ENCODE results near the gene NR4A2.
A peak's percentile ranks its signal among the peaks of the same experiment; 100 is the strongest.

The NR4A2 gene

DNA sequence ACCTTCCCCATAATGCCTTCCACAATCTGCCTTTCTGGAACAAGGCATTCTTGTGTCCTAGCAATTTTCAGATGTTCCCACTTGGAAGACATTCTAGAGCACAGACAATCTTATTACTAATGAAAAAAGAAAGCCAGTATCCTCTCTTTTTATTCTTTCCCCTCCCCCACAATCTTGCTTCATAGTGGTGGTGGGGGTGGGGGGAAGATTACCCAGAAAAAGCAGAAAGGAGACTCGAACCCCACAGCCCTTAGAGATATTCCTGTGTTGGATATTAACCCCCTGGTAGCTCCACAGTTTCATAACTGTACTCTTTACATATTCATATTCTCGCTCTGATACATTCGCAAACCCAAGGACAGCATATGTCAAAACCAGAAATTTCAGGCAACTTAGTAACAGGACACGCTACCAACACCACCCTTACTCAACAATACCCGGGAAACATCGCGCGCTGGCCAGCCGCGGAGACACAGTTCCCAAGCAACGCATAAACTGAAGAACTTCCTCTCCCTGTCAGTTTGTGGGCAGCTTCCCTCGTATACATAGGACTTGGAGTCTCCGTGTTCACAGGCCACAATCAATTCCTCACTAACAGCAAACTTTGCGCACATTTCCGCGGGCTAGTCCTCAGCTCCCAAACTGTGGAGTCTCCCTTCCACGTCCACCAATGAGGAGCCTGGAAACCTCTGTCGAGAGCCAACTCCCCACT is 793 bp downstream of the NR4A2 start:
- TF ChIP-seq FOXM1 (IDR thresholded peaks at IDR 0.05; ENCODE audit: borderline replicate concordance, low read depth), result no peak
- peak; percentile 9; the same call in 1 of the 2 replicates for TF ChIP-seq RAD21 (IDR thresholded peaks at IDR 0.05; ENCODE audit: low read depth)

GRCh38 chr2:156329927-156330726 is 2.4 kb downstream of the NR4A2 start:
- TF ChIP-seq REST (IDR thresholded peaks at IDR 0.05; ENCODE audit: low read depth) (no peak), TEAD4 (IDR thresholded peaks at IDR 0.05) (no peak), TCF12 (IDR thresholded peaks at IDR 0.05; ENCODE audit: low read depth) (no peak), RAD21 (IDR thresholded peaks at IDR 0.05; ENCODE audit: low read depth) (no peak), EP300 (IDR thresholded peaks at IDR 0.05; ENCODE audit: borderline replicate concordance) (no peak), CEBPB (IDR thresholded peaks at IDR 0.05) (no peak), TAF1 (IDR thresholded peaks at IDR 0.05; ENCODE audit: low read depth) (no peak), FOXM1 (IDR thresholded peaks at IDR 0.05; ENCODE audit: borderline replicate concordance, low read depth) (no peak), EGR1 (IDR thresholded peaks at IDR 0.05) (no peak), NFIC (IDR thresholded peaks at IDR 0.05) (no peak), ZBTB7A (IDR thresholded peaks at IDR 0.05; ENCODE audit: low read depth) (no peak), YY1 (IDR thresholded peaks at IDR 0.05; ENCODE audit: low read depth) (no peak), CREB1 (IDR thresholded peaks at IDR 0.05; ENCODE audit: low read depth) (no peak)
- TF ChIP-seq, protein P1, sequence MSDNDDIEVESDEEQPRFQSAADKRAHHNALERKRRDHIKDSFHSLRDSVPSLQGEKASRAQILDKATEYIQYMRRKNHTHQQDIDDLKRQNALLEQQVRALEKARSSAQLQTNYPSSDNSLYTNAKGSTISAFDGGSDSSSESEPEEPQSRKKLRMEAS (IDR thresholded peaks at IDR 0.05), result no peak
- TF ChIP-seq, protein P2, sequence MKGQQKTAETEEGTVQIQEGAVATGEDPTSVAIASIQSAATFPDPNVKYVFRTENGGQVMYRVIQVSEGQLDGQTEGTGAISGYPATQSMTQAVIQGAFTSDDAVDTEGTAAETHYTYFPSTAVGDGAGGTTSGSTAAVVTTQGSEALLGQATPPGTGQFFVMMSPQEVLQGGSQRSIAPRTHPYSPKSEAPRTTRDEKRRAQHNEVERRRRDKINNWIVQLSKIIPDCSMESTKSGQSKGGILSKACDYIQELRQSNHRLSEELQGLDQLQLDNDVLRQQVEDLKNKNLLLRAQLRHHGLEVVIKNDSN (IDR thresholded peaks at IDR 0.05), result no peak

DNA sequence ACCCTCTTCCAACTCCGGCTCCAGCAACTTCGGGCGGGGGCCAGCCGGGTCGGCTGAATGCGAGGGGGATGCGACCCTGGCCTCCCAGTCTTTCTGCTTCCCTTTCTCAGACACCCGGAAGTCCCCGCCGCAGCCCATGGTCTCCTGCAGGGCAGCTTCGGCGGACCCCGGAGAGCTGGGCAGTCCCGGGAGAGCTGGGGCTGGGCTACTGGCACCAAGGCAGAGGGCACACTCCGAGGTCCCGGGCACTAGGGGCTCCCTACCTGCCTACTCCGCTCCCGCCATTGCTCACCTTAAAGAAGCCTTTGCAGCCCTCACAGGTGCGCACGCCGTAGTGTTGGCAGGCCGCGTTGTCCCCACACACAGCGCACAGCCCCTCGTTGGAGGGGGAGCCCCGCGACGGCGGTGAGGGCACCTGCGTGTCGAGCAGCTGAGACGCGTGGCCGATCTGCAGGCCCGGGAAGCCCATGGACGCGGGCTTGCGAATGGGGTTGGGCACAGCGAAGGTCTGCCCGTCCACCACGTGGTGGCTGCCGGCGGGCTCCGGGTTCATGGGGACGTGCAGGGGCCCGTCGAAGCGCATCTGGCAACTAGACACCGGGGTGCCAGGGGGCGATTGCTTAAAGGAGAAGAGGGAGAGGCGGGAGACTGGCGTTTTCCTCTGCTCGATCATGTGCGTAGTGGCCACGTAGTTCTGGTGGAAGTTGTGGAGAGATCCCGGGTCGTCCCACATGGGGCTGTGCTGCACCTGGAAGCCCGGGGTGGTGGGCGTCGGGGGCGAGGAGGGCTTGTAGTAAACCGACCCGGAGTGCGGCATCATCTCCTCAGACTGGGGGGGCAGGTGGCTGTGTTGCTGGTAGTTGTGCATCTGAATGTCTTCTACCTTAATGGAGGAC is 3.2 kb downstream of the NR4A2 start:
- TF ChIP-seq, protein P1 (IDR thresholded peaks at IDR 0.05), result no peak
- TF ChIP-seq NFIC (IDR thresholded peaks at IDR 0.05), result no peak
- no peak for TF ChIP-seq TCF12 (IDR thresholded peaks at IDR 0.05; ENCODE audit: low read depth)
- no peak for TF ChIP-seq TAF1 (IDR thresholded peaks at IDR 0.05; ENCODE audit: low read depth)
- TF ChIP-seq, protein P2 (IDR thresholded peaks at IDR 0.05), result no peak
- no peak for TF ChIP-seq EP300 (IDR thresholded peaks at IDR 0.05; ENCODE audit: borderline replicate concordance)
- no peak for TF ChIP-seq FOXM1 (IDR thresholded peaks at IDR 0.05; ENCODE audit: borderline replicate concordance, low read depth)
- TF ChIP-seq EGR1 (IDR thresholded peaks at IDR 0.05), result no peak
- TF ChIP-seq ZBTB7A (IDR thresholded peaks at IDR 0.05; ENCODE audit: low read depth), result no peak
- TF ChIP-seq CREB1 (IDR thresholded peaks at IDR 0.05; ENCODE audit: low read depth), result no peak
- TF ChIP-seq YY1 (IDR thresholded peaks at IDR 0.05; ENCODE audit: low read depth), result no peak
- no peak for TF ChIP-seq TEAD4 (IDR thresholded peaks at IDR 0.05)
- no peak for TF ChIP-seq CEBPB (IDR thresholded peaks at IDR 0.05)

DNA sequence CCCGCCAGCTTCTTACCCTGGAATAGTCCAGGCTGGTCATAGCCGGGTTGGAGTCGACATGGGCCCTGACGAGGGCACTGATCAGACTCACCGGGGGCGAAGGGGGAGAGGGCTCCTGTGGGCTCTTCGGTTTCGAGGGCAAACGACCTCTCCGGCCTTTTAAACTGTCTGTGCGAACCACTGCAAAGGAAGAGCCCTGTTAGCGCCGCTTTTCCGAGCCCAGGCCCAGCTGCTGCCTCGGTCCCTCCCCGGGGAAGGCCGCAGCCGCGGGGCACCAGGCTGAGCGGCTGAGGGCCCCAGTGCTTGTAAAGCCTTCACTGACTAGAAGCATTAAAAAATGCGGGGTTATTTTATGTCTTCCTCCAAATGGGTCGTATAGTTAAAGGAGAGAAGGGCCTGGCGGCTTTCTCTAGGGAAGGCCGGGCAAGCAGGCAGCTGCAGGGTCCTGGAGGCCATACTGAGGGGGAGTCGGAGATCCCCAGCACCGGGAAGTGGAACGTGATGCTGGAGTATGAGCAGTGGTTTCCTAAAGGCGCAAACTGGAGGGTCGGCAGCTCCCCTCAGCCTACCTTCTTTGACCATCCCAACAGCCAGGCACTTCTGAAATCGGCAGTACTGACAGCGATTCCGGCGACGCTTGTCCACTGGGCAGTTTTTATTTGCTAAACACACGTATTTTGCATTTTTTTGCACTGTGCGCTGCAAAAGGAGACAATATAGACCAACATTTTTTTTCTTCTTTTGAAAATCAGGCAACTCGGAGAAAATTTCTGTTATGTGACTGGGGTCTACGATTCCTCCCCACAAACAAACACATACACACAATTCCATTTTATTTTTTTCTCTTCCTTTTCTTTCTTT is 4.5 kb downstream of the NR4A2 start:
- TF ChIP-seq TAF1 (IDR thresholded peaks at IDR 0.05; ENCODE audit: low read depth), result no peak
- no peak for TF ChIP-seq EP300 (IDR thresholded peaks at IDR 0.05; ENCODE audit: borderline replicate concordance)
- no peak for TF ChIP-seq REST (IDR thresholded peaks at IDR 0.05; ENCODE audit: low read depth)
- no peak for TF ChIP-seq NFIC (IDR thresholded peaks at IDR 0.05)
- TF ChIP-seq CEBPB (IDR thresholded peaks at IDR 0.05), result no peak
- TF ChIP-seq, protein P2 (IDR thresholded peaks at IDR 0.05), result no peak
- TF ChIP-seq YY1 (IDR thresholded peaks at IDR 0.05; ENCODE audit: low read depth), result no peak
- TF ChIP-seq FOXM1 (IDR thresholded peaks at IDR 0.05; ENCODE audit: borderline replicate concordance, low read depth), result no peak
- no peak for TF ChIP-seq TEAD4 (IDR thresholded peaks at IDR 0.05)
- TF ChIP-seq CREB1 (IDR thresholded peaks at IDR 0.05; ENCODE audit: low read depth), result no peak

Data from Ishikawa (cell line).